ENCODE results near the gene PMVK. TPM values are rescaled to one million over a fixed set of nuclear protein-coding genes. Genes with fewer than 3 reads are reported as not detected.

Gene PMVK
- total and polyA plus RNA-seq, 5 donors, result 51.5 to 74.3 (median 64.3) TPM

DNA sequence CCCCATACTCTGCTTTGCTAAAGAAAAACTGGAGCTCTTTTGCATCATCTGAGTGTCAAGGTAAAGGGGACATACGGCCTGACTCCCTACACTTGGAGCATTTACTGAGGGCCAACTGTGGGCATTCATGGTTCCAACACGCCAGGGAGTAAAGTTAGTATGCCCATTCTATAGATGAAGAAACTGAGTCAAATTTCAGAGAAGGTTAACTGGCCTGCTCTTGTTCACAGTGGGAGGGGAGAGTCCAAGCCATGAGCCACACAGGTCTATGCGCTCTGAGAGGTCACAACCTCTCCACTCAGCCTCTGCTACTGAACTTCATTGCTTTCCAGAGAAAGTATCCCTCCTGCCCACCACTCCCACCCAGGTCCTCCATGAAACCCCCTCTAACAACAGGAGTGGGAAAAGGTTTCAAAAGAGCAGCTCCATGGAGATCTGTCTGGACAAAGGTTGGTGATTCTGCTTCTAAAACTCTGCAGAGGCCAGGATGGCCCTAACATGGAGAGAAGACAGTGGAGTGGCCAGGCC is 59.6 kb downstream of the PMVK start:
- DNase-seq (no peak), ATAC-seq (no peak)
- WGBS, result 67% methylated on average over 3 of the region's 3 CpGs
- Histone ChIP-seq H3K4me3 (ENCODE audit: low read length) (no peak overlapping the region), H3K27me3 (ENCODE audit: control insufficient read depth, insufficient read depth) (no peaks in the 10 kb centered on the region), H3K9me3 (ENCODE audit: control insufficient read depth, low read length) (no peaks in the 10 kb centered on the region), H3K27ac (ENCODE audit: low read length) (no peak overlapping the region), H3K4me1 (ENCODE audit: control insufficient read depth, insufficient read depth, low read length) (peaks cover 3% of the 10 kb centered on the region)
- intact Hi-C loops (cut with DNase I), result loop anchor here (2.0 to 10.0 kb wide), 8 partner anchors 112 to 392 kb away; partner anchors contain the start of genes CHRNB2 (in 2 of the 4) and UBE2Q1 (in 1 of the 4)

Small RNA genes within 50 kb of the gene (microRNA-seq; reads per million reads assigned to microRNA genes)
- 0 reads per million in 2 donors for gene MIR4258

Other genes starting within 250 kb of the PMVK start
- 1 to 10 TPM; 2.4 to 3.8 (median 3.4) TPM for gene KCNN3, start 66.4 kb downstream of the PMVK start, total RNA-seq
- gene KCNN3, start 66.4 kb downstream of the PMVK start, polyA plus RNA-seq, result 1.2 TPM
- gene PBXIP1, start 19.4 kb upstream of the PMVK start, total RNA-seq, result 100 to 1,000 TPM in 1 of 4 donors, 10 to 100 TPM in 3; 84.8 to 104 (median 90.1) TPM
- 82.9 TPM for gene PBXIP1, start 19.4 kb upstream of the PMVK start, polyA plus RNA-seq
- gene PYGO2, start 25.1 kb upstream of the PMVK start, total RNA-seq, result 10 to 100 TPM; 14.6 to 22.0 (median 18.6) TPM
- gene PYGO2, start 25.1 kb upstream of the PMVK start, polyA plus RNA-seq, result 14.3 TPM
- 10 to 100 TPM; 63.2 to 81.7 (median 71.4) TPM for gene SHC1, start 34.0 kb upstream of the PMVK start, total RNA-seq
- gene SHC1, start 34.0 kb upstream of the PMVK start, polyA plus RNA-seq, result 37.9 TPM
- gene CKS1B, start 38.0 kb upstream of the PMVK start, total RNA-seq, result 10 to 100 TPM; 19.9 to 28.1 (median 23.4) TPM
- gene CKS1B, start 38.0 kb upstream of the PMVK start, polyA plus RNA-seq, result 28.9 TPM
- 10 to 100 TPM; 22.8 to 32.7 (median 25.2) TPM for gene FLAD1, start 46.6 kb upstream of the PMVK start, total RNA-seq
- 25.3 TPM for gene FLAD1, start 46.6 kb upstream of the PMVK start, polyA plus RNA-seq
- not detected for gene LENEP, start 56.9 kb upstream of the PMVK start, total RNA-seq
- gene LENEP, start 56.9 kb upstream of the PMVK start, polyA plus RNA-seq, result not detected
- 10 to 100 TPM; 40.3 to 66.6 (median 52.7) TPM for gene ZBTB7B, start 66.1 kb upstream of the PMVK start, total RNA-seq
- 41.7 TPM for gene ZBTB7B, start 66.1 kb upstream of the PMVK start, polyA plus RNA-seq
- gene DCST2, start 97.1 kb upstream of the PMVK start, total RNA-seq, result under 1 TPM in 3 of 4 donors, not detected in 1; 0.25 to 0.33 (median 0.32) TPM
- 0.23 TPM for gene DCST2, start 97.1 kb upstream of the PMVK start, polyA plus RNA-seq
- not detected for gene DCST1, start 97.1 kb upstream of the PMVK start, total RNA-seq
- gene DCST1, start 97.1 kb upstream of the PMVK start, polyA plus RNA-seq, result not detected
- 100 to 1,000 TPM in 1 of 4 donors, 10 to 100 TPM in 3; 51.2 to 106 (median 63.6) TPM for gene ADAM15, start 114.6 kb upstream of the PMVK start, total RNA-seq
- 68.4 TPM for gene ADAM15, start 114.6 kb upstream of the PMVK start, polyA plus RNA-seq
- 1 to 10 TPM; 3.3 to 4.2 (median 3.7) TPM for gene EFNA4, start 127.0 kb upstream of the PMVK start, total RNA-seq
- 3.0 TPM for gene EFNA4, start 127.0 kb upstream of the PMVK start, polyA plus RNA-seq
- gene EFNA3, start 142.1 kb upstream of the PMVK start, total RNA-seq, result 1 to 10 TPM in 3 of 4 donors, under 1 TPM in 1; 0.78 to 1.9 (median 1.2) TPM
- gene EFNA3, start 142.1 kb upstream of the PMVK start, polyA plus RNA-seq, result 1.1 TPM
- 10 to 100 TPM; 25.4 to 41.4 (median 36.4) TPM for gene EFNA1, start 191.2 kb upstream of the PMVK start, total RNA-seq
- gene EFNA1, start 191.2 kb upstream of the PMVK start, polyA plus RNA-seq, result 28.8 TPM
- 10 to 100 TPM in 2 of 4 donors, 1 to 10 TPM in 2; 8.1 to 10.1 (median 9.3) TPM for gene SLC50A1, start 199.1 kb upstream of the PMVK start, total RNA-seq
- 13.6 TPM for gene SLC50A1, start 199.1 kb upstream of the PMVK start, polyA plus RNA-seq
- gene DPM3, start 203.8 kb upstream of the PMVK start, total RNA-seq, result 10 to 100 TPM; 71.2 to 81.6 (median 74.6) TPM
- gene DPM3, start 203.8 kb upstream of the PMVK start, polyA plus RNA-seq, result 186 TPM
- 100 to 1,000 TPM; 122 to 150 (median 130) TPM for gene KRTCAP2, start 236.6 kb upstream of the PMVK start, total RNA-seq
- gene KRTCAP2, start 236.6 kb upstream of the PMVK start, polyA plus RNA-seq, result 217 TPM
- gene TRIM46, start 237.1 kb upstream of the PMVK start, total RNA-seq, result under 1 TPM; 0.17 to 0.37 (median 0.26) TPM
- 0.18 TPM for gene TRIM46, start 237.1 kb upstream of the PMVK start, polyA plus RNA-seq

Measured in right cardiac atrium (tissue), 5 donors.